GM21717 (cell line): Measurements from ENCODE around the gene THEM5.

Experiments used
- ATAC-seq: cut with Tn5 transposase; IDR thresholded peaks from one replicate; pipeline ENCODE4 v1.9.1; 2021; ENCODE audit warnings: mild to moderate bottlenecking, moderate library complexity; ENCODE audit not compliant: unreplicated experiment

Gene THEM5

DNA sequence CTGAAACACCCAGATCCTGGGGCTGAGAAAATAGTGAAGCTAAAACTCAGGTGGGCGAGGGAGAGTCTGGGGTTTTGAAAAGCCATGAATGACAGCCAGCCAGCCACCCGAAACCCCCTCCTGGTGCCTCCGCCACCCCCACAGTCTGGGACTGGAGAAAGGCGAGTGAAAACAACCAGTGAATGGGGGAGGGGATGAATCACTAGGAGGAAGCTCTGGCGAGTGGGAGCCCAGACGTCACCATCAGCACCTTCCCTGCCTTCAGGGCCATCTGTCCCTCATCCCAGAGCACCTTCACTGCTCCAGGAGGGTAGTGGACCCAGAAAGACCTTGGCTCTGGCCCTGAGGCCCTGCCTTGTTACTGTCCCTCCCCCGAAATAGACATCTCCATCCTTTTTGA, 31.1 kb downstream of the THEM5 start:
- ATAC-seq: no peak

DNA sequence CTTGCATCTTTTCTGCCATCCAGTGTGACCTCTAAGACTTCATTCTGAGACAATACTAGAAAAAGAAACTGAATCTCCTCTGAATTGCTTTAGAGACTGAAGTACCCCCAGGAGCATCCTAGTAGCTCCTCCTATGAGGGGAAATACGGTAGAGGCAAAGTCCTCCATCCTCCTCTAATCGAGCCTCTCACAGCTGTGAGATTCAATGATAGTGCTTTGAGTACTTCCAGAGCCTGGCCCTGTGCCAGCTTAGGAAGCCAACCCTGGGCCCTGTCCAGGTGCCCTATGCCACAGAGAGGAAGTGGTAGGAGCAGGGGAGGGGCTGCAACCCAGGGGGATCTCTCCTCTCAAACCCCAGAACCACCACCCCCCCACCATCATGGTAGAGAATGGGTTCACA, 32.6 kb downstream of the THEM5 start:
- no peak for ATAC-seq

DNA sequence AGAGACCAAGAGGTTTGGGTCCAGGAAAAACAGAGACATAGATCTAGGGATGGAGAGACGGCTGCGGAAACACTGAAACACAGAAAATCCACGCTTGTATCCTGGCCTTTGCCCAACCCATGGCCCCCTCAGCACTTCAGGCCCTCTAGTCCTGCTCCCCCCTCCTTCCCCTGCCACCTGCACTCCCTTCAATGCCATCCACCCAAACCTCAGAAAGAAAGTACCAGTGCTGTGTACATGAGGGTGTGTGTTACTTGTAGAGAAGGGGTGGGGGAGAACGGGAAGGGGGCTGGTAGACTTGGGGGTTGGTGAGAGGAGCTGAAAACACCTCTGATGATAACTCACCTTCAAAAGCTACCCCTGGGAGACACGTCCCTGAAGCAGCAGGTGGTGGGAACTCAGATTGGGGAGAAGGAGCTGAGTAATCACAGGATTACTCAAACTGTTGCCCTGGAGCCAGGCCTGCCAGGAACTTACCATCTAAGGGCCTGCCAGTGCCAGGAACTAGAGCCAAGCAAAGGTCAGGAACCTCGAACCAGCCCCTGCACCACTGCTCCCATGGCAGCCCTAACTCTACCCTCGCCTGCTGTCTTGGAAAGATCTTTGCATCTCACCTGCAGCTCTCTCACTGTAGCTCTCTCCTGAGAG, 33.4 kb downstream of the THEM5 start:
- no peak for ATAC-seq

DNA sequence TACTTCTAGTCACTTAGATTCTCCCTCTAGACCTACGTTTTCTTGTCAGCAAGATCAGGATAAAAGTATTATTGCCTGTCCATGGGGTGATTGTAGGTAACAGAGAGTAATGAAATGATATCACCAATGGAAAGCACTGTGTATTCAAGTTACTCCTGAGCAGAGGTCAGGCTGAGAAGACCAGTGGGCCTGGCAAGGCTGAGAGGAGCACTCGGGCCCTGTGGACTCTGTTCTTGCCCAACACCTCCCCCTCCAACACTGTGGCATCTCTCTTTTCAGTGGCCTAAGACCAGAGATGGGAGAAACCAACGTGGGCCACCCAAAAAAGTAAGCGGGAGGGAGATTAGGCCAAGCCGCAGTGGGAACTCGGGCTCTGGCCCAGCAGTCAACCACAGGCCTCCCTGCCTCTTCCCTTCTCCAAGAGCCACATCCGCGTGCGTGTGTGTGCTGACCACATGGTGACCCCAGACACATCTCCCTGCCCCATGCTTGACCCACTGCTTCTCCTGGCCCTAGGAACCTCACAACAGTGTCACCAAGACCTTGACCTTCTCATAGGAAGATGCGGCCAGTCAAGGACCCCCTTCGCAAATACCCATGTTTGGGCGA, 34.2 kb downstream of the THEM5 start:
- ATAC-seq: no peak

DNA sequence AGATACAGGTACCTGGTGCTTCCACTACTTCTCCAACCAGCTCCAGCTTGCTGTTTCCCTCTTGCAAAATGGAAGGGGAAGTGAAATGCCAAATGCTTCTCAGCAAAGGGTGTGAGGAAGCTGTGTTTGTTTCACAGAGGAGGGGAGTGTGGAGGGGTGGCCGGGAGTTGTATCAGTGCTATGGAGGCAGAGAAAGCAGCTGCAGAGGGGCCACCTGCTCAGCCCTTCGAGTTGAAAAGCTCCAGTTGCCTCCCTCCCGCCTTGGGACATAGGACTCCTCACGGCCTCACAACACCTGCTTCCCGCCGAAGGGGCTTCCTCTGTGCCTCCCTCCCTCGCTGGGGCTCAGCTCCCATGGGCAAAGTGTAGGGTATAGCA, 36.2 kb downstream of the THEM5 start:
- no peak for ATAC-seq

DNA sequence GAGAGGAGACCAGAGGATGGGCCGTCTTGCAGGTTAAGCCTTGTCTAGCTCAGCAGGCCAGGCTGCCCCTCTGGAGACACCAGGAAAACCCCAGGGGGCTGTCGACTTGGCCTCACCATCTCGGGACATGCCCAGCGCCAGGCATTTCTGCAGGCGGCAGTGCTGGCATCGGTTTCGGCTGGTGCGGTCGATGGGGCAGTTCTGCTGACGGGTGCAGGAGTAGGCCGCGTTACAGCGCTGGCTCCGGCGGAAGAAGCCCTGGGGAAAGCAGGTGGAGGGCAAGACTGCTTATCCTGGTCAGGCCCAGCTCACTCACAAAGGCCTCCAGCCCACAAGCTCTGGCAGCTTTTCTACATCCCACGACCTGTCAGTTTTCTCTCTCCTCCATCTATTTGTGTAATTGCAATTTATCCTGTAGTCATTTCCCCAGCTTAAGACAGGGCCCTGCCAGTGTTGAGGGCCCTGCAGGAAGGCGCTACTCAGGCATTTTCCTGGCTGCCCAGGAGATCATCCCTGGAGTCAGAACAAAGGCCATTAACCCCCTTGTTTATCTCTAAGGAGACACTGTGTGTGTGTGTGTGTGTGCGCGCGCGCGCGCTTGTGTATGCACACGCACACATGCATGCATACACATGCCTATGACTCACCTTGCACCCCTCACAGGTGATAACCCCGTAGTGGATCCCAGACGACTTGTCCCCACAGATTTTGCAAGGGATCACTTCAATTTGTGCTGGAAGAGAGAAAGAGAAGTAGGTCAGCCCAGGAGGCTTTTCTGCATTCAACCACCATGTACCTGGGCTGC, 36.8 kb downstream of the THEM5 start:
- ATAC-seq: no peak

DNA sequence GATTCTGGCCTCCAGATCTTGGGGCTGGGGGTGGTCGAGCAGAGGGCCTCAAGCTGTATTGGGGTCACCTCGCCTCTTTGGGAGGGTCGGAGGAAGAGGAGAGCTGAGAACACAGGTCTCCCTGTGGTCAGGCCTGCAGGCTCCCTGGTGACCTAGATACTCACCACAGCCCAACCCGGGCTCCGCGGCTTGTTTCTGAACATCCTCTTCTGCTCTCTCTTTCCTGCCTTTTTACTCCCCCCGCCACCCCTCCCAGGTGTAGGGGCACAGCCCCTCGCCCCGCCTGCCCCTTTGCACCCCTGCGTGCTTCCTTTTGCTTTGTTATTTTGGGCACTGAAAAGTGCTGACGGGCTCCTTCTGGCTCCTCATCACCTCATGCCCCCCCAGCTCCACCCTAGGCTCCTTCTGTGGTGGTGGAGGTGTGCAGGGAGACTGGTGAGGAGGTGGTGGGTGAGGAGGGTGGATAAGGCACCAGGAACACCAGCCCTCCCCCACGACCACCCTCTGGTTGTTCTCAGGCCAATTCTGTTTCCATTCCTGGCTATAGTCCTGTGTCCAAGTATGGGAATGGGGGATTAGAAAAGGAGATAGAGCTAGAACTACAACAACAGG, 37.7 kb downstream of the THEM5 start:
- no peak for ATAC-seq

DNA sequence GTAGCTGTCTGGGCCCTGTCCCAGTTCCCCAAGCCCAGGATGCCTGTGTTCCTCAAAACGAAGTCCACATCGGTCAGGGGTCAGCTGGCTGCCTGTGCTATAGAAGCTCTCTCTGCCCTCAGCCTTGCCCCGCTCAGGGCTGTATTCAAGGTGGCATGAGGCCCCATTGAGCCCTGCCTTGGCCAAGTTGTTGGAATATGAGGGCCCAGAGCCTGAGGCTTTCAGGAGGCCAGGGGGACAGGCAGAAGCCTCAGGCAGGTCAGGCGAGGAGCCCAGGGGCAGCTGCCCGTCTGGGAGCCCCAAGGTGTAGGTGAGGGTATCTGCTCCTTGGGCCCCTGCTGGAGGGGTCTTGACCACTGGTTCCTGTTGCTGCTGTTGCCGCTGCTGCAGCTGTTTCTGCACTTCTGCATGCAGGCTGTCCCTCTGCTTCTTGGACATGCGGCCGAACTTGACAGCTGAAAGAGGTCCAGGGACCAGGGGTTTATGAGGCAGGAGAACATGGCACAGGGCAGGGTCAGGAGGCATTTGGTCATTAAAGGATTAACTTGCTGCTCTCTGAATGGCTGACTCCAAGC, 38.5 kb downstream of the THEM5 start:
- no peak for ATAC-seq

DNA sequence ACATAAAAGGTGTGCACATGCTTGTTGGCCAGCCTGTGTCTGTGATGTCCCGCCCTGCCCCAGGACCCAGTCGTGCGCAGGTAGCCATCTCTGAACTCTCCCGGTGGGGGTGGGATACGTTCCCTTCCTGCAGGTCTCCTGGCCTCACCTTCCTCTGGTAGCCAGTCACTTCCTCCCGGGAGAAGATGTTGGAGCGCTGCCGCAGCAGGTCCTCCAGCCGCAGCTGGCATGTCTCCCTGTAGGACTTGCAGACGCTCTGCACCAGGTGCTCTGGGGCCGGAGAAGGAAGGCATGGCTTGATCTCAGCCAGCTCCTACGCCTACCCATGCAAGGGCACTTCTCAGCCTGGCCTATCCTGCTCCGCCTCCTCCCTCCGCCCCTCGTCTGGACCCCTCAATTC, 39.1 kb downstream of the THEM5 start:
- ATAC-seq: no peak

DNA sequence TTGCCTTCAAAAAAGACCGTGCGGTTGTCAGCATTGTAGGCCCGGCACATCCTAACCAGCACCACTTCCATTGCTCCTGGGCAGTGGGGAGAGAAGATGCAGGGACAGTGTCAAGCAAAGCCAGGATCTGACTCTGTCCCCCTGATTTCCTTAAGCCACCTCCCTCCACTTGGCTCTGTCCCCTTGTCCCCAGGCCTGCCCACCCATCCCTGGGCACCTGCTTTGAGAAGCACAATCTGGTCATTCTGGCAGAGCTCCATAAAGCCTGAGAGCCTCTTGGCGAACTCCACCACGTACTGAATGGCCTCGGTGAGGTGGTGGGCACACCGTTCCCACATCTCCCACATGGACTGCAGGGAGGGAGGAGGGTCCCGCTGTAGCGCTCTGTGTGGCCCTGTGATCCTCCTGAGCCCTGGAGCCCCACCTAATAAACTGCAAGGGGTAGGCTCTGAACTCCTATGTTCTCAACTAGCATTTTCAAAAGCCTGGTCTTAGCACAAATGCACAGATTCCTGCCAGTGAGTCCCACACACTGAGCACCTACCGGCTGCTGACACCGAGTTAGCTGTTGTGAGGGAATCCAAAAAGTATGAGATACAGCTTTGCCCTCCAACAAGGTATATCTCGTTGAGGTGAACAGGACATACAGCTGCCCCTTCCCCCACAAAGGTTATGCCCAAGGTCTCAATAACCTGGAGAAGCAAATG, 40.1 kb downstream of the THEM5 start:
- no peak for ATAC-seq

DNA sequence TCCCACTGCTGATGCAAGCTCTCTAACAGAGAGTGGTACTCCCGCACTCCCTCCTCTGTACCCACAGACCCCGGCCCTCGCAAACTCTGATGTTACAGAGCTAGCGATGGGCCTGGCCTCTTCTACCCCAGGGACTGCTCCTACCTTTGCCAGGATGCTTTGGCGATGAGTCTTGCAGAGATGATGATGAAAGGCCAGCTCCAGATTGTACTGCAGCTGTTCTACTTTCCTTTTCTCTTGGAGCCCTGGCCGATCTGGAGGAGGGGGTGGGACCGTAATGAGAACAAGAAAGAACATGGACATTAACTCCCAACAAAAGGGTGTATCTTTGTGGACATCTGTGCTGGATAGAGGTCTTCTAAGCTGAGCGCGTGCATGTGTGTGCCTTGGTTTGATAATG, 42.3 kb downstream of the THEM5 start:
- ATAC-seq: no peak

DNA sequence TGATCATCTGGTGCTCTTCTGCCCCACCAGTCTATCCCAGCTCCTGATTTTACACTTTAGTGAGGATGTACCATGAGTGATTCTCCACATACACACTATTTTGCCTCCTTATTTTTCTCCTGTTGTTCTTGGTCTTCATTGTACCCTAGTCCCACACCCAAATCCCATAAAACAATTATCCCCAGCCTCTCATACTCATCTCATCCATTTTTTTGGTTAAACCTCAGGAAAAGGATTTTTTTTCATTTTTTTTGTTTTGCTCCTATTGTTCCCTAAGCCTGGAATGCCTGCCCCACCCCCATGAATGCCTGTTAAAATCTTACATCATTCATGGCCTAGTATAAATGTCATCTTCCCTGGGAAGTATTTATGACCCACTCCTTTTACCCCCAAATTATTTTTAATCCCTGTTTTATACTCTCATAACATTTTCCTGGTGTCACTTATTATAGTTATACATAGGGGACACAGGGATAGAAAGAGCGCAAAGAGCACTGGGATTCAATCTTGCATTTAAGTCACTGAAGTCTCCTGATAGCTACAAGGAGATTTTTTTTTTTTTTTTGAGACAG, 43.4 kb downstream of the THEM5 start:
- no peak for ATAC-seq

DNA sequence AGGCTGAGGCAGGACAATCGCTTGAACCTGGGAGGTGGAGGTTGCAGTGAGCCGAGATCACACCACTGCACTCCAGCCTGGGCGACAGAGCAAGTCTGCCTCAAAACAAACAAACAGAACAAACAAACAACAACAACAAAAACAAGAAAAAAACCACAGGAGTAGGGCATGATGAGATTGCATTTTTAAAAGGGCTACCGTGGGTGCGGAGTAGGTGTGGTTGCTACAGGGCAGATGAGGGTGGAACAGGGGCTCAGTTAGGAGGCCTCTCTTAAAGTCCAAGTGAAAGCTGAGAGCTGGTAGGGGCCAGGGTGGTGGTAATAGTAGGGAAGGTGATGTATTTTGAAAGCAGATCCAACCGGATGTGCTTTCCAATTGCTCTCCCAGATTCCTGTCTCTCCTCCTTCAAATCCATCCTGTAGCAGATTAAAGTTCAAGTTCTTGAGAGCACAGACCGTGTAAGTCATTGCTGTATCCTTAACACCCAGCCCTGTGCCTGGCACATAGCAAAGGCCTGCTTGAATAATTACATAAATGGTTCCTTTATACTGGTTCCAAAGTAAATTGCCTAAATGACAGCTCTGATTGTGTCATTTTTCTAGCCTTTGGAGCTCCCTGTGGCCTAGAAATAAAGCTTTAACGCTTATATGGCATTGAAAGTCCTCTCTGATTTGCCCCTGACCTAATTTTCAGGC, 44.1 kb downstream of the THEM5 start:
- ATAC-seq: no peak

DNA sequence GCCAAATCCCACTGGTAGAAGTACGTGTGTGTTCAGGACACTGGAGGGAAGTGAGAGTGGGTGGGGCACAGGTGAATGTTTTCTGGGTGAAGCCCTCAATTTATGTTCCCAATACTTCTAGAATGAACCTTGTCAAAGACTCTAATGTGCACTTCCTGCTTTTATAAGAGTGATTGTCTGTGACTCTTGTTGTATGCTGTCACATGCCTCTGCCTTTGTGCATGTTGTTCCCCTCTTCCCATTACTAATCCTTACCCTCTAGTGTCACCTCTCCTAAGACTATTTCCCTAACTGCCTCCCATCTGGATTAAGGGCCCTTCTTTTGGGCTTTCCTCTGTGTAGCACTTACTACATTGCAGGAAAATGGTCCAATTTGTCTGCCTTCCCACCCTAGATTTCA, 45.7 kb downstream of the THEM5 start:
- ATAC-seq: no peak

DNA sequence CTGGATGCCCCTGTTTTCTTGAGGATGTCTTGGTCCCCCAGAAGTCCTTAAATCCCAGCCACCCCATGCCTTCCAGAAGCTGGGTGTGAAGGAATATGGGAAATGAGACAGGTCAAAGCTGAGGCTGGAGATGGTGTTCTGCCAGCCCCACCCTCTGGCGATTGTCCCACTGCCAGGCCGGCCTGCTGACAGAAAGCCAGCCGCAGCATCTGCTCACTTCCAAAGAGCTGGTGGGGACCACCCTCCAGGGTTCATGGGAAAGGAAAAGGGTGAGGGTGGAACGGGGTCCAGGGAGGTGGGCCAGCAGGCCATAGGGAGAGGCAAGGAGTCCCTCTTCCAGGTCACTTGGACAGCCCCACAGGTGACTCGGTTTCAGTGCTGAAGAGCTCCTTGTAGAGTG, 46.4 kb downstream of the THEM5 start:
- no peak for ATAC-seq

DNA sequence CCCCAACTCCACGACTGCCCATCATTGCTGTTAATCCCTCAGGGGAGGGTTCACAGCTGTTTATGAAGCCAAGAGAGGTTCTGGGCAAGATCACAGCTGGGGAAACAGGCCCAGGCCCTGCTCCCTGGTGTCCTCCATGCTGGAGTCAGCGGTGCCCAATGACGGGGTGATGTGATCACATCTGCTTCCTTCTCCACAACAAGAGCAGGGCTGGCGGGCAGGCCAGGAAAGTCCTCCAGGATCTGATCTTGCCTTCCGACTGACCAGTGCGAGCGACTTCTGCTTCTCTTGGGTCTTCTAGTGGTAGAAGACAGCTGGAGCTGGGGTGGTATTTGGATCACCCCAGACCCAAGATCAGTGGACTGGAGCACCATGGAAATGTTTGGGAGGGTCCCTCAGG, 47.3 kb downstream of the THEM5 start:
- no peak for ATAC-seq

DNA sequence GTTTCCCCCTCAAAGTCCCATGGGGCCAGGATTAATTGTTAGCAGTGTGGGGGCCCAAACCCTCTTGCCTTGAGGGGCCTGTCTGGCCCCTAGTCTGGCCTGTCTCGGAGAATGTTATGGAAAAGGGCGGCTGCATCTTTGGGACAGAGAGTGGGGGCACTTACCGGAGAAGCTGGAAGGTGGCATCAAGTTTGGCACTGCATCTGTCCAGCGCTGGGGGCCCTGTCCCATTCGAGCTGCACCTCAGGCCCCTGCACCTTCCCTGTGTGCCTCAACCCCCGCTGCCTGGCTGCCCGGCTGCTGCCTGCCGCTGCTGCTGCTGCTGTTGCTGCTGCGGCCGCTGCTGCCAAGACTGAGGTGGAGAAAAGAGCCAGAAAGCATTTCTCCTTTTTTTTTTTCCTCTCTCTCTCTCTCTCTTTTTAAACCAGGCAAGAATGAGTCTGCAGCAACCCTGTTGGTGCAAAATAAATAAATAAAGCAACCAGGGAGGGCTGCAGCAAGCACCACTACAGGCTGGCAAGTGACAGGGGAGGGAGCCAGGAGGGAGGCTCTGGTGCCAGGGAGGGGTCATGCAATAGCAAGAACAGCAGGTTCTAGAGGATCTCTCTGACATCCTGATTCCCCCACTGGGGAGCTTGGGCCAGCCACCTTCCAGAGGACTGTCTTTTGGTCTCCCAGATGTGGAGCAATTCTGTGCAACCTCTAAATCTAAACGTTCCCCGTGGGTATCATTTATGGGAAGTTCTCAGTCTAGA, 48.3 kb downstream of the THEM5 start, which contains the start of gene LINGO4:
Gene LINGO4, minus strand, starts transcription at position 354 of the 755 bp plus-strand sequence. CDS start 2,715 bp downstream, outside the sequence.
- no peak for ATAC-seq

DNA sequence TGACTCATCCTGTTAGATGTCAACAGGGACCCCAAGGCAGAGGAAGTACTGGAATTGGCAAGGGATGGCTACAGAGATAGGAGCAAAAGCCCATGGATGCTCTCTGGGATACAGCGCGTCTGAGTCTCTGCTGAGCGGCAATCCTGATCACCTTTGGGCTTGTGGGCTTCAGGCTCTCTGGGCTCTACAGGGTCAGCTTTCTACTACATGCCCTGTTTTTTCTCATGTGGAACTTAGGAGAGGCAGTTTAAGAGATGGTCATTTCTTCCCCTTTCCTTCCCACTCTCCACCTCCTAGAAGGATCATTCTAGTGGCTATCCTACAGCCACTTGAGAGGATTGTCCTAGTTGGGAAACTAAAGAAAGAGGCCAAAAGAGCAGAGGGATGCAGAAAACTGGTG, 49.6 kb downstream of the THEM5 start:
- ATAC-seq: no peak

DNA sequence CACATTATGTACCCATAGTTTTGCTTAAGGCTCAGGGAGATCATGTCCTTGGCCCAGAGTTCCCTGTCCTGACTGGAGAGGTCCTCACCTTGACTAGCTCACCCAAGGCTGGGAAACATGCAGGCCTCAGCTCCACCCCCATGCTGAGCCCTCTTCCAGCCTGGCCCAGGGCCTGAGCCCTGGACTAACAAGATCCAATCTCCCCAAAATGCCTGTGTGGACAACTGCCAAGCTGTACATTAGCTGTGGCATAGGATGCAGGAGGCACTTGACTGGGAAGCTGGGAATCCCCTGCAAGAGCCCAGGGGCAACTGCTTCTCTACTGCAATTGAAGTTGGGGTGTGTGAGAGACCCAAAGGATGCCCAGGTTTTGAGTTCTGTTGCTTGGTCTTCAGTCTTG, 50.3 kb downstream of the THEM5 start:
- no peak for ATAC-seq
